ENCODE results near the gene SGMS1.

- no peak for TF ChIP-seq EP300 (IDR thresholded peaks at IDR 0.05)
- no peak for TF ChIP-seq CTCF (IDR thresholded peaks at IDR 0.05)
- TF ChIP-seq POLR2A (IDR thresholded peaks at IDR 0.05; ENCODE audit: low read depth) = no peak
- no peak for TF ChIP-seq POLR2AphosphoS5 (IDR thresholded peaks at IDR 0.05)
These were observed 296.7 kb downstream of the SGMS1 start for GRCh38 chr10:50326757-50327701.
